ENCODE results near the gene OPCML.

DNA sequence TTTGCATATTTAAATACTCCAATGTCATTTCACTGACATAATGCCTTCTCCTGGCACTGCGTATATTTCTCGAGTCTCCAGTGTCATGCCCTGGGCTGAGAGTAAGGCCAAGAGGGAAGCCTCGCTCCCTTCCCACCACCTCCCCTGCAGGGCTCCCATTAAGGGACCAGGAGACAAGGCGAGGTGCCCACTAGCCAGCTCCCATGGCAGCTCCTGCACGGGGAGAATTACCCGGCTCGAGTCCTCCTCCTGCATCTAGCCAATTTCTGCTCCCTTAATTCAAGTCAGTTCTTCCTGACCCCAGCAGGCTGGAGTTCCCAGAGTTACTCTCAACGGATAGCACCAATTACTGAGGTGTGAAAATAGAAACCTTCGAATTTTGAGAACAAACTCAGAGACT is 31.9 kb downstream of the OPCML start:
- TF ChIP-seq, protein P1, sequence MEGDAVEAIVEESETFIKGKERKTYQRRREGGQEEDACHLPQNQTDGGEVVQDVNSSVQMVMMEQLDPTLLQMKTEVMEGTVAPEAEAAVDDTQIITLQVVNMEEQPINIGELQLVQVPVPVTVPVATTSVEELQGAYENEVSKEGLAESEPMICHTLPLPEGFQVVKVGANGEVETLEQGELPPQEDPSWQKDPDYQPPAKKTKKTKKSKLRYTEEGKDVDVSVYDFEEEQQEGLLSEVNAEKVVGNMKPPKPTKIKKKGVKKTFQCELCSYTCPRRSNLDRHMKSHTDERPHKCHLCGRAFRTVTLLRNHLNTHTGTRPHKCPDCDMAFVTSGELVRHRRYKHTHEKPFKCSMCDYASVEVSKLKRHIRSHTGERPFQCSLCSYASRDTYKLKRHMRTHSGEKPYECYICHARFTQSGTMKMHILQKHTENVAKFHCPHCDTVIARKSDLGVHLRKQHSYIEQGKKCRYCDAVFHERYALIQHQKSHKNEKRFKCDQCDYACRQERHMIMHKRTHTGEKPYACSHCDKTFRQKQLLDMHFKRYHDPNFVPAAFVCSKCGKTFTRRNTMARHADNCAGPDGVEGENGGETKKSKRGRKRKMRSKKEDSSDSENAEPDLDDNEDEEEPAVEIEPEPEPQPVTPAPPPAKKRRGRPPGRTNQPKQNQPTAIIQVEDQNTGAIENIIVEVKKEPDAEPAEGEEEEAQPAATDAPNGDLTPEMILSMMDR (conservative IDR thresholded peaks at IDR 0.05; ENCODE audit: low read length): no peak
- TF ChIP-seq EZH2phosphoT487 (IDR thresholded peaks at IDR 0.05; ENCODE audit: borderline replicate concordance): no peak
